Muscle layer of colon (tissue), 2 donors: ENCODE results near the gene SMLR1.
A peak's percentile ranks its signal among the peaks of the same experiment; 100 is the strongest.

Experiments used
- H3K27ac ChIP-seq: one replicate; pipeline ENCODE4 v1.7.0; 2013; ENCODE audit warnings: low read depth, mild to moderate bottlenecking, low read length, moderate library complexity
- H3K27me3 ChIP-seq, 2 donors: one replicate each; pipeline ENCODE4 v1.7.0; 2013; ENCODE audit warnings: low read length in 2 of 2, mild to moderate bottlenecking in 2 of 2; ENCODE audit not compliant: insufficient read depth in 2 of 2, control insufficient read depth in 1 of 2
- H3K36me3 ChIP-seq: one replicate; pipeline ENCODE4 v1.7.0; 2013; ENCODE audit warnings: mild to moderate bottlenecking, low read length; ENCODE audit not compliant: insufficient read depth
- H3K4me1 ChIP-seq: one replicate; pipeline ENCODE4 v1.7.0; 2013; ENCODE audit warnings: mild to moderate bottlenecking, low read length; ENCODE audit not compliant: insufficient read depth
- H3K4me3 ChIP-seq, 2 donors: one replicate each; pipeline ENCODE4 v1.7.0; 2013; ENCODE audit warnings: low read length in 2 of 2, low read depth in 1 of 2, mild to moderate bottlenecking in 1 of 2, moderate library complexity in 1 of 2
- H3K9ac ChIP-seq: one replicate; pipeline ENCODE4 v1.7.0; 2013; ENCODE audit warnings: low read length
- H3K9me3 ChIP-seq: one replicate; pipeline ENCODE4 v1.7.0; 2013; ENCODE audit warnings: mild to moderate bottlenecking, low read length
- donor health status: abdominal sarcoma.
- donor health status: Adenocarcinoma of cecum.

Gene SMLR1

DNA sequence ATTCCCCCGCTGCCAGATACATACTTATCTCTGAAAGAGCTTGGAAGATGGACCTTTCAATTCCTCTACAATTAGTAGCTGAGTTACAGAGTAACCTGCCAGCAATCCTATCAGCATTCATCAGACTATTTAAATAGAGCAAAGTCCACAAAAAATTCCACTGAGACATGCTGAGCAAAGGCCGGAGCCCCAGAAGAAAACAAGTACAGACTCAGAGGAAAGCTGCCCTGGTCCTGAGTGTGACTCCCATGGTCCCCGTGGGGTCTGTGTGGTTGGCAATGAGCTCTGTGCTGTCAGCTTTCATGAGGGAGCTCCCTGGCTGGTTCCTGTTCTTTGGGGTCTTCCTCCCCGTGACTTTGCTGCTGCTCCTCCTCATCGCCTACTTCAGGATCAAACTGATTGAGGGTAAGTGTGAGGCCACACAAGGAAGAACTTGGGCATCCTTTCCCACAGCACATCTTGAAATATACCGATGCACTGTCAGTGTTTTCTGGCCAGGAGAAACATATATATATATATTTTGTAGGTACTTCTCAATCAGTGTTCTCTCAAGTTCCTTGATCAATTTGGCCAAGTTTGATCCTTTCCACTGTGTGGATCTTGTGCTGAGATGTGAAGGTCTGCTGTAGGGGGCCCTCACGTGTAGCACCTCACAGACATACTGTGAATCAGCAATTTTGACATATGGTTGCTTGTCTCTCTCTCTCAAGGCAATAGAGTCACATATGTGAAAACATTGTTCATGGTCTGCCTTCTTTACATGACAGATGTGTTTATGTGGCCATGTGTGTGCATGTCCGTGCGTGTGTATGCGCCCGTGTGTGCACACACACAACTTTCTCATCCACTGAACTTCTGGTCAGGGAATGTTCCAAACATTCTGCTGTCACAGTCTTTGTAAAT, at the start of gene SMLR1:
Gene SMLR1 (plus strand): TSS at position 160 of the 903 bp plus-strand sequence. CDS start 8 bp downstream, at position 168.
- Histone ChIP-seq H3K9ac (no peak within 1 kb of the TSS), H3K4me3 (no peak within 1 kb of the TSS)

GRCh38 chr6:130778946-130779657, 48.1 kb upstream of the SMLR1 start:
- Histone ChIP-seq H3K9me3 (no peaks in the 10 kb centered on the region), H3K9ac (no peak overlapping the region), H3K4me3 (no peak overlapping the region), H3K4me1 (peaks cover 18% of the 10 kb centered on the region), H3K36me3 (no peaks in the 10 kb centered on the region), H3K27ac (peak overlapping the region; percentile 31), H3K27me3 (no peaks in the 10 kb centered on the region)

More for the DNA sequence above, at the start of gene SMLR1:
- H3K27me3 ChIP-seq: no peaks in the 10 kb centered on the region
- H3K9me3 ChIP-seq: no peaks in the 10 kb centered on the region
- no peak within 1 kb of the TSS for H3K27ac ChIP-seq
- H3K4me1 ChIP-seq: no peaks in the 10 kb centered on the region
- H3K36me3 ChIP-seq: no peaks in the 10 kb centered on the region

- H3K27ac ChIP-seq: peak overlapping the region; percentile 31
- no peaks in the 10 kb centered on the region for H3K27me3 ChIP-seq
- H3K4me1 ChIP-seq: peaks cover 18% of the 10 kb centered on the region
- H3K9ac ChIP-seq: no peak overlapping the region
- H3K36me3 ChIP-seq: no peaks in the 10 kb centered on the region
- H3K4me3 ChIP-seq: no peak overlapping the region
- H3K9me3 ChIP-seq: no peaks in the 10 kb centered on the region
These were observed 47.6 kb upstream of the SMLR1 start for GRCh38 chr6:130779658-130780033.

GRCh38 chr6:130780122-130780521, 47.1 kb upstream of the SMLR1 start:
- H3K36me3 ChIP-seq: no peaks in the 10 kb centered on the region
- no peak overlapping the region for H3K4me3 ChIP-seq
- no peaks in the 10 kb centered on the region for H3K27me3 ChIP-seq
- no peak overlapping the region for H3K27ac ChIP-seq
- H3K9ac ChIP-seq: no peak overlapping the region
- H3K4me1 ChIP-seq: peaks cover 18% of the 10 kb centered on the region
- H3K9me3 ChIP-seq: no peaks in the 10 kb centered on the region

DNA sequence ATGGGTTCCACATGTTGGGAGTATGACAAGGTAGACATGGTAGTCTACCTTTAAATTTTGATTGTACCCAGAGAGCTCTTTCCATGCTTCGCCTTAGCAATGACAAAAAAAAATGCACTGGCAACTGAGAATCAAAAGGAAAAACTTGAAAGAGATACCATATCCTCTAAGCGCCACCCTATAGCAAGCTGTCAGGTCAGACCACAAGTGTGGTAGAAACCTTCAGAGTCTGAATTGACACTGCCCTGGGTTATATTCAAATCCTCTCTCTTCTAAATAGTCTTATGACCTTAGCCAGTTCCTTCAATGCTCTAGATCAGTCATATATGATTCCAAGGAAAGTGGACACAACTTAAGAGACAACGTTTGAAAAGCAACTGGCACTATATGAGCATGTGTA, 45.6 kb upstream of the SMLR1 start:
- Histone ChIP-seq H3K4me1 (peaks cover 18% of the 10 kb centered on the region), H3K9me3 (no peaks in the 10 kb centered on the region), H3K27ac (no peak overlapping the region), H3K27me3 (no peaks in the 10 kb centered on the region), H3K9ac (no peak overlapping the region), H3K4me3 (no peak overlapping the region), H3K36me3 (no peaks in the 10 kb centered on the region)

DNA sequence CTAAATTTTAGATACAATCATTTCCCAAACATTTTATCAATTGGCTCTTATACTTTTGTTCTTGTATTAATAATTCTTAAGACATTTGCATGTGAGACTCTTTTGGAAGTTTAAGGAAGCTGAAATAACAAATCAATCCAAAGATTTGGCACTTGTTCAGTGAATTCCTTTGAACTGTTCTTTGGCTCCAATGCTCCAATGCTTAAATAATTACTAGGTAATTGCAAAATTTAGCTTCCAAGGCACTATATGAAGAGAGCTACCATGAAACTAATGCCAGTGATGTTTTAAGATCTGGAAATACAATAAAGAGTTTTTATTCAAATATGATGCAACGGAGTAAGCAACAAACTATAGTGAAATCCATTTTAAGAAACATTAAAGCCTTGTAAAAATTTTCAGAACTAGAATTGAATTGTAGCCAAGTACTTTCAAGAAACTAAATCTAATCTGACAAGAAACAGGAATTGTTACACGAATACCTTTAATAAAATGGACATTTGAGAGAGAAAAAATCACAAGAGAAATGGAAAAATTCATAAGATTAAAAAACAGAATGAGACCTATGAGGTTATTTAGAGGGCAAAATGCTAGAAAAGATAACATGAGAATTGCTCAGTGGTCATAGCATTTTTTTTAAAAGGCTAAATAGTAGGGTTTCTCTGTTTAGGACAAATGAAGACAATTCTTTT, 43.6 kb upstream of the SMLR1 start:
- H3K27ac ChIP-seq: no peak overlapping the region
- H3K36me3 ChIP-seq: no peaks in the 10 kb centered on the region
- H3K9ac ChIP-seq: no peak overlapping the region
- H3K27me3 ChIP-seq: no peaks in the 10 kb centered on the region
- no peaks in the 10 kb centered on the region for H3K9me3 ChIP-seq
- H3K4me3 ChIP-seq: no peak overlapping the region
- peaks cover 16% of the 10 kb centered on the region for H3K4me1 ChIP-seq

GRCh38 chr6:130787726-130788500, 39.3 kb upstream of the SMLR1 start:
- H3K4me3 ChIP-seq: no peak overlapping the region
- H3K36me3 ChIP-seq: no peaks in the 10 kb centered on the region
- no peak overlapping the region for H3K9ac ChIP-seq
- no peaks in the 10 kb centered on the region for H3K27me3 ChIP-seq
- no peaks in the 10 kb centered on the region for H3K9me3 ChIP-seq
- no peak overlapping the region for H3K27ac ChIP-seq
- H3K4me1 ChIP-seq: no peaks in the 10 kb centered on the region

DNA sequence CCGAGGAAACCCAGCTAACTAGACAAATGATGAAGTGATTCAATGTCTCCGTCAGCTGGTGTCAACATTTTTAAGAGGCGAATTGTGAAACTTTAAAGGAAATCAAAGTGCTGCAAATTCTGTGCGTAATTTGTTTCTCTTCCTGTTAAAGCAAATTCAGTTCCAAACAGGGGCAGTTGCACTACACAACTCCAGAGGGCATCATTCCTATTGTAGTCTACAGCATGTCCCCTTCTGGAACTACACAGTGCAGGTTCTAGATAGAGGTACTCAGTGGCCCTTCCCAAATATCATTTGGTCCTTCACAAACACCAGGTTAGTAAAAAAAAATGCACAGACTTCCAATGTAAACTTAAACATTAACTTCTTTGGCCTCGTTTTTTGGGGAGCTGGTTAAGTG, 38.3 kb upstream of the SMLR1 start:
- H3K27me3 ChIP-seq: no peaks in the 10 kb centered on the region
- no peak overlapping the region for H3K9ac ChIP-seq
- H3K4me1 ChIP-seq: no peaks in the 10 kb centered on the region
- no peak overlapping the region for H3K4me3 ChIP-seq
- no peak overlapping the region for H3K27ac ChIP-seq
- no peaks in the 10 kb centered on the region for H3K9me3 ChIP-seq
- no peaks in the 10 kb centered on the region for H3K36me3 ChIP-seq

GRCh38 chr6:130794010-130794697, 33.1 kb upstream of the SMLR1 start:
- no peak overlapping the region for H3K4me3 ChIP-seq
- H3K36me3 ChIP-seq: no peaks in the 10 kb centered on the region
- no peaks in the 10 kb centered on the region for H3K9me3 ChIP-seq
- no peak overlapping the region for H3K9ac ChIP-seq
- no peaks in the 10 kb centered on the region for H3K27me3 ChIP-seq
- H3K4me1 ChIP-seq: peaks cover 16% of the 10 kb centered on the region
- H3K27ac ChIP-seq: no peak overlapping the region

DNA sequence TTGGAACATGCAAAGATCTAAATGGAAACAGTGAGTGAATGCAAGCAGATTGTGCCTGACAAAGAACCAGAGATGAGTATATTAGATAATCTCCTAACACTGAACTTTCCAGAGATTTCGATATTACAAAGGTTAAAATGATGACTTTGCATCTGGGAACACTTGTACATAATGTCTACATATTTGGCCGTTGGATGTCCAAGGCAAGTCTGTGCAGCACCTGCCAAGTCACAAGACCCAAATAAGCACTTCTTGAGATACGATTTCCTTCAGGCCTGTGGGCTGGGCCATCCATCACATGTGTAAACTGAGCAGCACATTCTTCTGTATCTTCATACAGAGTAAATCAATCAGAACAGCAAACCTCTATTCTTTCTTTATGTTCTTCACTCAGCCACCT, 32.5 kb upstream of the SMLR1 start:
- Histone ChIP-seq H3K36me3 (no peaks in the 10 kb centered on the region), H3K9ac (no peak overlapping the region), H3K9me3 (no peaks in the 10 kb centered on the region), H3K4me3 (no peak overlapping the region), H3K27ac (no peak overlapping the region), H3K27me3 (no peaks in the 10 kb centered on the region), H3K4me1 (peaks cover 16% of the 10 kb centered on the region)
